Activated naive CD4-positive, alpha-beta T cell treated with anti-CD3 and anti-CD28 coated beads, Interleukin-2, amount 50 U/mL, for 72 hours (primary cell): ENCODE measurements around the gene MARVELD3. TPM values are rescaled to one million over a fixed set of nuclear protein-coding genes. Genes with fewer than 3 reads are reported as not detected.
"Not testable (repeated sequence)": the region's sequence is repeated elsewhere in the genome, so short reads cannot be mapped to it uniquely, and the experiment has no call there.

Experiments
- ATAC-seq, 2 donors: fragments of 150-1000 bp; cut with Tn5 transposase; 2 replicates each; pipeline ENCODE4 v1.10.0; 2021; ENCODE audit warnings: mild to moderate bottlenecking in 2 of 2, moderate library complexity in 2 of 2
- DNase-seq, 2 donors: peaks; one replicate each; pipeline ENCODE4 v3.0.0; 2021 to 2022; ENCODE audit warnings: low spot score in 2 of 2
- H3K27ac Mint-ChIP-seq, 2 donors: one replicate each; pipeline ENCODE4 v1.8.0; 2022; ENCODE audit warnings: mild to moderate bottlenecking in 2 of 2, mixed read lengths in 2 of 2
- H3K36me3 Mint-ChIP-seq, 2 donors: one replicate each; pipeline ENCODE4 v1.8.0; 2022; ENCODE audit warnings: mixed read lengths in 2 of 2
- H3K9me3 Mint-ChIP-seq, 2 donors: one replicate each; pipeline ENCODE4 v1.8.0; 2022; ENCODE audit warnings: mixed read lengths in 2 of 2
- total RNA-seq, 2 donors: library from RNA; stranded (reverse); gene quantifications; one replicate each; pipeline ENCODE4 v1.2.3, GENCODE V29; 2022

Gene MARVELD3
- total RNA-seq, 2 donors from 2014 or later = not detected

- H3K9me3 Mint-ChIP-seq = no peaks in the 10 kb centered on the region
- ATAC-seq = peak; percentile 68 to 91
Observed at GRCh38 chr16:71610936-71611871, 14.8 kb upstream of the MARVELD3 start.

GRCh38 chr16:71614956-71615355 lies 11.0 kb upstream of the MARVELD3 start:
- H3K36me3 Mint-ChIP-seq, ATAC-seq, H3K9me3 Mint-ChIP-seq, H3K27ac Mint-ChIP-seq, DNase-seq: not testable (repeated sequence)

More at GRCh38 chr16:71610936-71611871, 14.8 kb upstream of the MARVELD3 start:
- Mint-ChIP-seq H3K36me3 (no peaks in the 10 kb centered on the region), H3K27ac (no peak overlapping the region)
- peak; percentile 76 to 91 for DNase-seq

- Mint-ChIP-seq H3K9me3 (no peaks in the 10 kb centered on the region), H3K36me3 (no peaks in the 10 kb centered on the region), H3K27ac (no peak overlapping the region)
- DNase-seq (no peak), ATAC-seq (no peak)
Observed at GRCh38 chr16:71618429-71618828, 7.6 kb upstream of the MARVELD3 start.

- DNase-seq = no peak
- H3K27ac Mint-ChIP-seq = no peak overlapping the region
- no peaks in the 10 kb centered on the region for H3K9me3 Mint-ChIP-seq
- ATAC-seq = peak in 1 of 2 donors; percentile 49
- H3K36me3 Mint-ChIP-seq = no peaks in the 10 kb centered on the region
Observed at GRCh38 chr16:71622088-71622487, 3.9 kb upstream of the MARVELD3 start.

GRCh38 chr16:71623597-71623996 lies 2.4 kb upstream of the MARVELD3 start:
- no peak overlapping the region for H3K27ac Mint-ChIP-seq
- DNase-seq = no peak
- peaks cover 0 to 8% of the 10 kb centered on the region in 2 donors for H3K36me3 Mint-ChIP-seq
- H3K9me3 Mint-ChIP-seq = no peaks in the 10 kb centered on the region
- no peak for ATAC-seq

- Mint-ChIP-seq H3K36me3 (peaks cover 0 to 9% of the 10 kb centered on the region in 2 donors), H3K27ac (no peak overlapping the region), H3K9me3 (no peaks in the 10 kb centered on the region)
- ATAC-seq (no peak), DNase-seq (no peak)
Observed at GRCh38 chr16:71625113-71625850, 702 bp upstream of the MARVELD3 start.

- no peak for DNase-seq
Observed at GRCh38 chr16:71626858-71627213, 852 bp downstream of the MARVELD3 start.

GRCh38 chr16:71627731-71628181 lies 1.8 kb downstream of the MARVELD3 start:
- Mint-ChIP-seq H3K27ac (no peak overlapping the region), H3K36me3 (peaks cover 0 to 9% of the 10 kb centered on the region in 2 donors), H3K9me3 (no peaks in the 10 kb centered on the region)
- DNase-seq = no peak
- ATAC-seq = no peak

More at GRCh38 chr16:71626858-71627213, 852 bp downstream of the MARVELD3 start:
- H3K9me3 Mint-ChIP-seq = no peaks in the 10 kb centered on the region
- H3K36me3 Mint-ChIP-seq = peaks cover 0 to 9% of the 10 kb centered on the region in 2 donors
- ATAC-seq = no peak
- H3K27ac Mint-ChIP-seq = no peak overlapping the region

- Mint-ChIP-seq H3K36me3 (peaks cover 0 to 9% of the 10 kb centered on the region in 2 donors), H3K27ac (no peak overlapping the region), H3K9me3 (no peaks in the 10 kb centered on the region)
Observed at GRCh38 chr16:71628810-71629209, 2.8 kb downstream of the MARVELD3 start.

GRCh38 chr16:71629278-71630016 lies 3.5 kb downstream of the MARVELD3 start:
- no peak for ATAC-seq
- Mint-ChIP-seq H3K27ac (no peak overlapping the region), H3K36me3 (peaks cover 0 to 9% of the 10 kb centered on the region in 2 donors), H3K9me3 (no peaks in the 10 kb centered on the region)
- no peak for DNase-seq

More at GRCh38 chr16:71628810-71629209, 2.8 kb downstream of the MARVELD3 start:
- no peak for DNase-seq
- no peak for ATAC-seq

GRCh38 chr16:71630808-71631207 lies 4.8 kb downstream of the MARVELD3 start:
- ATAC-seq = no peak

GRCh38 chr16:71631776-71632175 lies 5.8 kb downstream of the MARVELD3 start:
- ATAC-seq (no peak), DNase-seq (no peak)
- no peaks in the 10 kb centered on the region for H3K9me3 Mint-ChIP-seq
- peaks cover 0 to 9% of the 10 kb centered on the region in 2 donors for H3K36me3 Mint-ChIP-seq
- H3K27ac Mint-ChIP-seq = no peak overlapping the region

More at GRCh38 chr16:71630808-71631207, 4.8 kb downstream of the MARVELD3 start:
- no peak for DNase-seq
- Mint-ChIP-seq H3K27ac (no peak overlapping the region), H3K36me3 (peaks cover 0 to 9% of the 10 kb centered on the region in 2 donors), H3K9me3 (no peaks in the 10 kb centered on the region)

GRCh38 chr16:71635632-71636031 lies 9.6 kb downstream of the MARVELD3 start:
- Mint-ChIP-seq H3K9me3 (no peaks in the 10 kb centered on the region), H3K27ac (no peak overlapping the region), H3K36me3 (no peaks in the 10 kb centered on the region)
- DNase-seq (no peak), ATAC-seq (no peak)

- no peaks in the 10 kb centered on the region for H3K36me3 Mint-ChIP-seq
- DNase-seq = no peak
- no peak for ATAC-seq
- H3K9me3 Mint-ChIP-seq = no peaks in the 10 kb centered on the region
- H3K27ac Mint-ChIP-seq = no peak overlapping the region
Observed at GRCh38 chr16:71637398-71637797, 11.4 kb downstream of the MARVELD3 start.

GRCh38 chr16:71645450-71645849 lies 19.5 kb downstream of the MARVELD3 start:
- ATAC-seq (peak in 1 of 2 donors; percentile 60), DNase-seq (no peak)
- Mint-ChIP-seq H3K27ac (peak overlapping the region in 1 of 2 donors; percentile 61), H3K36me3 (peaks cover 0 to 4% of the 10 kb centered on the region in 2 donors), H3K9me3 (no peaks in the 10 kb centered on the region)

- Mint-ChIP-seq H3K27ac (no peak overlapping the region), H3K9me3 (no peaks in the 10 kb centered on the region), H3K36me3 (peaks cover 2 to 4% of the 10 kb centered on the region in 2 donors)
- ATAC-seq (no peak), DNase-seq (no peak)
Observed at GRCh38 chr16:71647391-71647790, 21.4 kb downstream of the MARVELD3 start.
